HepG2 (cell line): Measurements from ENCODE around the gene SPATA13. TPM values are rescaled to one million over a fixed set of nuclear protein-coding genes. Genes with fewer than 3 reads are reported as not detected.

Experiments
- ATAC-seq: fragments of 200-7000 bp; cut with Tn5 transposase; 3 replicates; pipeline ENCODE4 v1.9.1; 2020; ENCODE audit warnings: mild to moderate bottlenecking, moderate library complexity
- BruUV-seq: library from RNA; stranded (reverse); fragments of 400-500 nt; replicated peaks from 2 replicates; lab custom pipeline; 2021; lab: Mats Ljungman, UMichigan
- CTCF ChIA-PET: fragments of 300-600 bp; formaldehyde crosslinking; extraction: SDS; loops from one replicate; lab custom pipeline; 2021; ENCODE audit warnings: low total read pairs, inconsistent platforms, low intra/inter-chr PET ratio; lab: Yijun Ruan, JAX
- POLR2A ChIA-PET: fragments of 350-600 bp; sonication (Branson Sonifier 250); formaldehyde crosslinking; loops from one replicate; lab custom pipeline; 2020; ENCODE audit warnings: antibody characterized with exemption, inconsistent platforms; lab: Yijun Ruan, JAX
- DNase-seq: peaks from one replicate; pipeline ENCODE4 v3.0.0-alpha.2; 2015; ENCODE audit warnings: low spot score
- FAIRE-seq: peaks from 3 replicates; lab custom pipeline; 2011; peaks lifted over from hg19 to GRCh38; lab: Jason Lieb, UNC
- H2AFZ ChIP-seq: one replicate; pipeline ENCODE4 v1.6.1; 2011; ENCODE audit warnings: low read length, inconsistent platforms
- H3K27ac ChIP-seq: fragments of 300-600 bp; 3 replicates; pipeline ENCODE4 v1.8.0; 2011; ENCODE audit warnings: mixed run types, mild to moderate bottlenecking, mixed read lengths, low read length, inconsistent platforms; ENCODE audit not compliant: insufficient read depth; ENCODE audit errors: extremely low read length
- H3K27me3 ChIP-seq, 2 experiments: fragments of 200-600 bp in 1 of 2; 2 replicates in 1 of 2; 3 replicates in 1 of 2; pipeline versions ENCODE4 v1.6.0 to v1.8.0; 2011; ENCODE audit warnings: low read length in 2 of 2, mild to moderate bottlenecking in 2 of 2, moderate library complexity in 2 of 2, inconsistent platforms in 1 of 2; ENCODE audit not compliant: insufficient read depth in 2 of 2, control insufficient read depth in 1 of 2
- H3K36me3 ChIP-seq, 2 experiments: fragments of 200-600 bp in 1 of 2; replicated peaks in 1 of 2; 2 replicates in 1 of 2; 3 replicates in 1 of 2; pipeline versions ENCODE4 v1.5.1 to v1.8.0; 2011; ENCODE audit warnings: low read length in 2 of 2, inconsistent platforms in 1 of 2; ENCODE audit not compliant: insufficient read depth in 2 of 2, control insufficient read depth in 1 of 2
- H3K4me1 ChIP-seq: 2 replicates; pipeline ENCODE4 v1.5.1; 2012; ENCODE audit warnings: low read length, inconsistent platforms; ENCODE audit not compliant: insufficient read depth
- H3K4me2 ChIP-seq: 2 replicates; pipeline ENCODE4 v1.6.0; 2011; ENCODE audit warnings: low read depth, low read length, inconsistent platforms
- H3K4me3 ChIP-seq, 3 experiments: fragments of 200-600 bp in 1 of 3; sonication (generic), shearing (Covaris generic) in 1 of 3; replicated peaks in 1 of 3; 2 replicates each; pipeline ENCODE4 v1.5.1; 2011 to 2016; ENCODE audit warnings: low read length in 3 of 3, inconsistent platforms in 2 of 3, low read depth in 2 of 3, mild to moderate bottlenecking in 2 of 3, control low read depth in 1 of 3, mixed read lengths in 1 of 3; ENCODE audit not compliant: insufficient read depth in 1 of 3
- H3K79me2 ChIP-seq: one replicate; pipeline ENCODE4 v1.6.1; 2011; ENCODE audit warnings: low read length, inconsistent platforms; ENCODE audit not compliant: insufficient read depth
- H3K9ac ChIP-seq: 2 replicates; pipeline ENCODE4 v1.6.0; 2011; ENCODE audit warnings: mild to moderate bottlenecking, low read depth, low read length, inconsistent platforms; ENCODE audit not compliant: insufficient read depth
- H3K9me3 ChIP-seq: 2 replicates; pipeline ENCODE4 v1.5.1; 2012; ENCODE audit warnings: mild to moderate bottlenecking, low read length
- H4K20me1 ChIP-seq: 2 replicates; pipeline ENCODE4 v1.6.0; 2011; ENCODE audit warnings: inconsistent platforms, mild to moderate bottlenecking, low read length, moderate library complexity; ENCODE audit not compliant: insufficient read depth
- CAMTA2 ChIP-seq: sonication (generic); formaldehyde crosslinking; IDR thresholded peaks from 2 replicates; pipeline ENCODE4 v1.4.0; 2020; ENCODE audit warnings: mild to moderate bottlenecking, missing genetic modification reagents, borderline replicate concordance
- FLYWCH1 ChIP-seq: sonication (generic); formaldehyde crosslinking; IDR thresholded peaks from 2 replicates; pipeline ENCODE4 v1.8.1; 2023; ENCODE audit warnings: mild to moderate bottlenecking, missing genetic modification reagents
- KDM4B ChIP-seq: sonication (generic); formaldehyde crosslinking; IDR thresholded peaks from 2 replicates; pipeline ENCODE4 v1.4.0; 2020; ENCODE audit warnings: missing genetic modification reagents
- PREB ChIP-seq: sonication (generic); formaldehyde crosslinking; IDR thresholded peaks from 2 replicates; pipeline ENCODE4 v1.4.0; 2020; ENCODE audit warnings: missing genetic modification reagents
- ZKSCAN5 ChIP-seq: sonication (generic); formaldehyde crosslinking; IDR thresholded peaks from 2 replicates; pipeline ENCODE4 v1.5.1; 2020; ENCODE audit warnings: mild to moderate bottlenecking, missing genetic modification reagents
- WGBS: methylation state at CpG from one replicate; pipeline ENCODE4 v1.1.6; 2017; ENCODE audit warnings: low lambda C conversion rate; 5-methylcytosine and 5-hydroxymethylcytosine counted together
- in situ Hi-C: cut with HindIII; loops from 2 replicates; pipeline ENCODE4 v1.10.0; 2017; ENCODE audit warnings: low pct_unique_long_range_greater_than_20kb; ENCODE audit not compliant: extremely low pct_ligation_motif_present
- intact Hi-C: fragments of 100-400 bp; cut with micrococcal nuclease; formaldehyde crosslinking; loops from one replicate; pipeline ENCODE4 v1.10.0; 2022; ENCODE audit not compliant: unreplicated experiment
- polyA plus RNA-seq, 8 experiments: library from polyadenylated mRNA; depleted of rRNA in 3 of 8; stranded (reverse) in 7 of 8; unstranded in 1 of 8; fragments of >200 nt; fragmentation: Illumina TruSeq in 4 of 8; extraction: Trizol in 4 of 8; gene quantifications; 2 replicates each; pipeline versions ENCODE4 v1.2.1 to v1.2.3, GENCODE V29; 2011 to 2016; ENCODE audit warnings: low read depth in 4 of 8, missing spikeins in 1 of 8, mixed read lengths in 1 of 8; ENCODE audit not compliant: insufficient read depth in 1 of 8
- total RNA-seq, 5 experiments: library from RNA; depleted of rRNA; stranded (reverse); fragments of >200 nt; fragmentation: Illumina TruSeq; extraction: Trizol; gene quantifications; 2 replicates each; pipeline ENCODE4 v1.2.3, GENCODE V29; 2016; ENCODE audit warnings: low read depth in 1 of 5
- TF ChIP-seq, protein P1 (sequence below): IDR thresholded peaks from 2 replicates; pipeline ENCODE4 v1.6.1; 2016; ENCODE audit warnings: low read depth, borderline replicate concordance
- TF ChIP-seq, protein P2 (sequence below): sonication (generic); formaldehyde crosslinking; conservative IDR thresholded peaks from 2 replicates; pipeline ENCODE4 v1.4.0; 2020; ENCODE audit warnings: missing genetic modification reagents

SPATA13 gene
- total and polyA plus RNA-seq, 2 of the 13 experiments (the other 11 are each of a cell fraction or from before 2014, with no cell fraction given) = 11.3 to 14.2 TPM

DNA sequence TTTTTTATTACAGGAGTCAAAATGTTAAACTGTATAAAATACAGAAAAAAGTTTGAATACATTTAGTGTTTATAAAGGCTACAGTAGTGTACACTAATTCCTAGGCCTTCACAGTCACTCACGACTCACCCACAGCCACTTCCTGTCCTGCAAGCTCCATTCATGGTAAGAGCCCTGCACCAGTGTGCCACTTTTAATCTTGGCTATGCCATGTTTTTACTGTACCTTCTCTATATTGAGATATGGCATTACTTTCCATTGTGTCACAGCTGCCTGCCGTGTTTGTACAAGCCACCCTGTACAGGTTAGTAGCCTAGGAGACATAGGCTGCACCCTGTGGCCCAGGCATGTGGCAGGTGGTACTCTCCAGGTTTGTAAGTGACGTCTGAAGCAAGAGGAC, 180.9 kb downstream of the SPATA13 start:
- intact Hi-C loops (no loop called here), in situ Hi-C loops (no loop called here)
- ChIA-PET POLR2A (no interaction called here), CTCF (no interaction called here)
- DNase-seq (no peak), FAIRE-seq (no peak), ATAC-seq (no peak)
- Histone ChIP-seq H2AFZ (no peak overlapping the region), H3K4me1 (no peaks in the 10 kb centered on the region), H3K27ac (no peak overlapping the region), H3K27me3 (no peaks in the 10 kb centered on the region), H3K79me2 (no peaks in the 10 kb centered on the region), H3K4me2 (no peak overlapping the region), H3K36me3 (no peaks in the 10 kb centered on the region), H3K4me3 (no peak overlapping the region), H3K9ac (no peak overlapping the region), H4K20me1 (no peaks in the 10 kb centered on the region), H3K9me3 (no peaks in the 10 kb centered on the region)
- no peak for TF ChIP-seq ZKSCAN5
- TF ChIP-seq, protein P1, sequence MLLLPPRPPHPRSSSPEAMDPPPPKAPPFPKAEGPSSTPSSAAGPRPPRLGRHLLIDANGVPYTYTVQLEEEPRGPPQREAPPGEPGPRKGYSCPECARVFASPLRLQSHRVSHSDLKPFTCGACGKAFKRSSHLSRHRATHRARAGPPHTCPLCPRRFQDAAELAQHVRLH (CRISPR knock-in tag) = no peak
- TF ChIP-seq KDM4B (CRISPR knock-in tag) = no peak
- TF ChIP-seq, protein P2, sequence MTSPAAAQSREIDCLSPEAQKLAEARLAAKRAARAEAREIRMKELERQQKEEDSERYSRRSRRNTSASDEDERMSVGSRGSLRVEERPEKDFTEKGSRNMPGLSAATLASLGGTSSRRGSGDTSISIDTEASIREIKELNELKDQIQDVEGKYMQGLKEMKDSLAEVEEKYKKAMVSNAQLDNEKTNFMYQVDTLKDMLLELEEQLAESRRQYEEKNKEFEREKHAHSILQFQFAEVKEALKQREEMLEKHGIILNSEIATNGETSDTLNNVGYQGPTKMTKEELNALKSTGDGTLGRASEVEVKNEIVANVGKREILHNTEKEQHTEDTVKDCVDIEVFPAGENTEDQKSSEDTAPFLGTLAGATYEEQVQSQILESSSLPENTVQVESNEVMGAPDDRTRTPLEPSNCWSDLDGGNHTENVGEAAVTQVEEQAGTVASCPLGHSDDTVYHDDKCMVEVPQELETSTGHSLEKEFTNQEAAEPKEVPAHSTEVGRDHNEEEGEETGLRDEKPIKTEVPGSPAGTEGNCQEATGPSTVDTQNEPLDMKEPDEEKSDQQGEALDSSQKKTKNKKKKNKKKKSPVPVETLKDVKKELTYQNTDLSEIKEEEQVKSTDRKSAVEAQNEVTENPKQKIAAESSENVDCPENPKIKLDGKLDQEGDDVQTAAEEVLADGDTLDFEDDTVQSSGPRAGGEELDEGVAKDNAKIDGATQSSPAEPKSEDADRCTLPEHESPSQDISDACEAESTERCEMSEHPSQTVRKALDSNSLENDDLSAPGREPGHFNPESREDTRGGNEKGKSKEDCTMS (CRISPR knock-in tag) = no peak
- no peak for TF ChIP-seq FLYWCH1 (CRISPR knock-in tag)
- no peak for TF ChIP-seq PREB (CRISPR knock-in tag)
- TF ChIP-seq CAMTA2 (CRISPR knock-in tag) = no peak
- no TSS peak for BruUV-seq
- 0% methylated on average over 3 of the region's 3 CpGs for WGBS
